Stimulated activated naive CD8-positive, alpha-beta T cell treated with anti-CD3 and anti-CD28 coated beads, Interleukin-15, Interleukin-2, amounts not matched to agents 100 U/mL and 50 U/mL, for 24 hours (primary cell): ENCODE results near the gene SP9.

ENCODE experiments used
- ATAC-seq: fragments of 150-1000 bp; cut with Tn5 transposase; one replicate; pipeline ENCODE4 v1.10.0; 2021
- DNase-seq: peaks from one replicate; pipeline ENCODE4 v3.0.0; 2021

Gene SP9

GRCh38 chr2:174333372-174334277, 1.1 kb upstream of the SP9 start:
- DNase-seq (peak; percentile 24), ATAC-seq (no peak)

- DNase-seq = no peak
- ATAC-seq = no peak
These were observed 457 bp upstream of the SP9 start for GRCh38 chr2:174334278-174334715.

GRCh38 chr2:174335254-174335987, 667 bp downstream of the SP9 start:
- DNase-seq (peak; percentile 20), ATAC-seq (no peak)

- DNase-seq = peak; percentile 35
- ATAC-seq = no peak
These were observed 1.3 kb downstream of the SP9 start for GRCh38 chr2:174335988-174336500.

- ATAC-seq = peak; percentile 53
- peak; percentile 58 for DNase-seq
These were observed 2.0 kb downstream of the SP9 start for GRCh38 chr2:174336501-174337336.

- ATAC-seq (no peak), DNase-seq (peak; percentile 40)
These were observed 2.8 kb downstream of the SP9 start for GRCh38 chr2:174337337-174338146.

- DNase-seq = no peak
These were observed 3.4 kb downstream of the SP9 start for GRCh38 chr2:174338147-174338605.

GRCh38 chr2:174338671-174339560, 4.2 kb downstream of the SP9 start:
- no peak for DNase-seq
- ATAC-seq = no peak

More at GRCh38 chr2:174338147-174338605, 3.4 kb downstream of the SP9 start:
- ATAC-seq = no peak

GRCh38 chr2:174339561-174340399, 5.0 kb downstream of the SP9 start:
- no peak for ATAC-seq
- no peak for DNase-seq

GRCh38 chr2:174340400-174341292, 5.9 kb downstream of the SP9 start:
- ATAC-seq (no peak), DNase-seq (no peak)

GRCh38 chr2:174341293-174341994, 6.7 kb downstream of the SP9 start:
- peak; percentile 90 for DNase-seq
- ATAC-seq = peak; percentile 77

GRCh38 chr2:174341995-174342685, 7.4 kb downstream of the SP9 start:
- ATAC-seq (no peak), DNase-seq (no peak)

GRCh38 chr2:174342686-174343342, 8.1 kb downstream of the SP9 start:
- DNase-seq (peak; percentile 39), ATAC-seq (no peak)

- ATAC-seq (no peak), DNase-seq (no peak)
These were observed 8.5 kb downstream of the SP9 start for GRCh38 chr2:174343343-174343622.

GRCh38 chr2:174343623-174344455, 9.1 kb downstream of the SP9 start:
- no peak for ATAC-seq
- no peak for DNase-seq
